Activated B cell treated with CpG ODN at 0.5 μM for 24 hours (primary cell): ENCODE data around the gene SP110. TPM values are rescaled to one million over a fixed set of nuclear protein-coding genes. Genes with fewer than 3 reads are reported as not detected.

Experiments
- ATAC-seq: fragments of 200-7000 bp; cut with Tn5 transposase; one replicate; pipeline ENCODE4 v1.10.0; 2021; ENCODE audit warnings: low read depth, mild to moderate bottlenecking, moderate library complexity
- CTCF ChIA-PET: fragments of 350-600 bp; sonication (Branson Sonifier 250); formaldehyde crosslinking; loops from one replicate; lab custom pipeline; 2021; ENCODE audit warnings: antibody characterized with exemption; lab: Charles Lee
- POLR2A ChIA-PET: fragments of 350-600 bp; sonication (Branson Sonifier 250); formaldehyde crosslinking; loops from one replicate; lab custom pipeline; 2021; ENCODE audit warnings: antibody characterized with exemption; lab: Charles Lee
- DNase-seq: peaks from one replicate; pipeline ENCODE4 v3.0.0; 2022
- H3K27ac Mint-ChIP-seq: one replicate; pipeline ENCODE4 v1.8.0; 2020; ENCODE audit warnings: mixed read lengths
- H3K27me3 Mint-ChIP-seq: one replicate; pipeline ENCODE4 v1.8.0; 2021; ENCODE audit warnings: mixed read lengths
- H3K36me3 Mint-ChIP-seq: one replicate; pipeline ENCODE4 v1.8.0; 2021; ENCODE audit warnings: low read depth, mixed read lengths
- H3K4me1 Mint-ChIP-seq: one replicate; pipeline ENCODE4 v1.8.0; 2021; ENCODE audit warnings: mixed read lengths
- H3K4me3 Mint-ChIP-seq: one replicate; pipeline ENCODE4 v1.8.0; 2020; ENCODE audit warnings: mild to moderate bottlenecking, mixed read lengths
- H3K9me3 Mint-ChIP-seq: one replicate; pipeline ENCODE4 v1.8.0; 2020; ENCODE audit warnings: mixed read lengths
- CTCF ChIP-seq: fragments of 200-600 bp; IDR thresholded peaks from one replicate; pipeline ENCODE4 v1.8.0; 2022; ENCODE audit warnings: antibody characterized with exemption, mild to moderate bottlenecking
- intact Hi-C: fragments of 100-400 bp; cut with micrococcal nuclease; formaldehyde crosslinking; loops from one replicate; pipeline ENCODE4 v1.15.1; 2024
- total RNA-seq: library from RNA; stranded (reverse); gene quantifications from 2 replicates; pipeline ENCODE4 v1.2.3, GENCODE V29; 2022

SP110 gene
- total RNA-seq, 1 donor from 2014 or later, result 147 TPM

- no peaks in the 10 kb centered on the region for H3K4me1 Mint-ChIP-seq
- no peak for ATAC-seq
- intact Hi-C loops, result no loop called here
- no peak overlapping the region for H3K4me3 Mint-ChIP-seq
- DNase-seq, result no peak
- ChIA-PET CTCF (no interaction called here), POLR2A (no interaction called here)
- no peak overlapping the region for H3K27ac Mint-ChIP-seq
- peaks cover 95% of the 10 kb centered on the region for H3K36me3 Mint-ChIP-seq
- H3K9me3 Mint-ChIP-seq, result no peaks in the 10 kb centered on the region
- H3K27me3 Mint-ChIP-seq, result no peaks in the 10 kb centered on the region
- no peak for TF ChIP-seq CTCF
Observed at GRCh38 chr2:230172156-230172555, 47.6 kb downstream of the SP110 start.

- H3K9me3 Mint-ChIP-seq, result no peaks in the 10 kb centered on the region
- ChIA-PET POLR2A (no interaction called here), CTCF (interaction anchor here (1.5 kb wide), 1 partner anchor 11 kb away, joined by 4 read pairs; no protein-coding TSS in a partner anchor)
- H3K4me1 Mint-ChIP-seq, result no peaks in the 10 kb centered on the region
- no peak for DNase-seq
- peaks cover 89% of the 10 kb centered on the region for H3K36me3 Mint-ChIP-seq
- no peak for ATAC-seq
- no peaks in the 10 kb centered on the region for H3K27me3 Mint-ChIP-seq
- H3K27ac Mint-ChIP-seq, result no peak overlapping the region
- TF ChIP-seq CTCF, result no peak
- H3K4me3 Mint-ChIP-seq, result no peak overlapping the region
- intact Hi-C loops, result no loop called here
Observed at GRCh38 chr2:230170532-230170931, 49.3 kb downstream of the SP110 start.

GRCh38 chr2:230166557-230167170, 53.1 kb downstream of the SP110 start:
- no peaks in the 10 kb centered on the region for H3K27me3 Mint-ChIP-seq
- DNase-seq, result no peak
- H3K4me3 Mint-ChIP-seq, result no peak overlapping the region
- H3K27ac Mint-ChIP-seq, result no peak overlapping the region
- peaks cover 16% of the 10 kb centered on the region for H3K4me1 Mint-ChIP-seq
- TF ChIP-seq CTCF, result no peak
- H3K36me3 Mint-ChIP-seq, result peaks cover 81% of the 10 kb centered on the region
- no peak for ATAC-seq
- ChIA-PET CTCF (interaction anchor here (3.4 kb wide), 1 partner anchor 8 kb away, joined by 12 read pairs; no protein-coding TSS in a partner anchor), POLR2A (interaction anchor here (0.7 kb wide), 1 partner anchor 100 kb away, joined by 3 read pairs; no protein-coding TSS in a partner anchor)
- peaks cover 2% of the 10 kb centered on the region for H3K9me3 Mint-ChIP-seq
- intact Hi-C loops, result no loop called here

GRCh38 chr2:230164139-230164538, 55.6 kb downstream of the SP110 start:
- no peak for TF ChIP-seq CTCF
- Mint-ChIP-seq H3K4me1 (peaks cover 19% of the 10 kb centered on the region), H3K4me3 (no peak overlapping the region), H3K27ac (peak overlapping the region; percentile 61), H3K9me3 (peaks cover 2% of the 10 kb centered on the region), H3K36me3 (peaks cover 57% of the 10 kb centered on the region), H3K27me3 (no peaks in the 10 kb centered on the region)
- ChIA-PET CTCF (no interaction called here), POLR2A (no interaction called here)
- intact Hi-C loops, result no loop called here
- ATAC-seq (no peak), DNase-seq (no peak)

GRCh38 chr2:230162981-230163380, 56.8 kb downstream of the SP110 start:
- ATAC-seq (no peak), DNase-seq (no peak)
- Mint-ChIP-seq H3K36me3 (peaks cover 48% of the 10 kb centered on the region), H3K4me1 (peaks cover 20% of the 10 kb centered on the region), H3K27me3 (no peaks in the 10 kb centered on the region), H3K9me3 (peaks cover 6% of the 10 kb centered on the region), H3K4me3 (no peak overlapping the region), H3K27ac (no peak overlapping the region)
- TF ChIP-seq CTCF, result no peak
- POLR2A ChIA-PET, result no interaction called here
- CTCF ChIA-PET, result no interaction called here
- intact Hi-C loops, result no loop called here
